Uterus (tissue), 4 donors: Measurements from ENCODE around the gene MAP4K4. TPM values are rescaled to one million over a fixed set of nuclear protein-coding genes. Genes with fewer than 3 reads are reported as not detected.

ENCODE experiments used
- DNase-seq, 2 donors: peaks; one replicate each; pipeline ENCODE4 v3.0.0-alpha.2; 2019 to 2020
- H3K27ac ChIP-seq, 2 donors: fragments of 200-600 bp; sonication (generic); 1 replicate in 1 of 2; 2 replicates in 1 of 2; pipeline ENCODE4 v1.5.1; 2016 to 2018
- H3K27me3 ChIP-seq, 2 donors: fragments of 200-600 bp; sonication (generic); one replicate each; pipeline ENCODE4 v1.5.1; 2018 to 2019; ENCODE audit warnings: control low read depth in 1 of 2
- H3K36me3 ChIP-seq, 2 donors: fragments of 200-600 bp; sonication (generic); one replicate each; pipeline ENCODE4 v1.5.1; 2019; ENCODE audit warnings: control low read depth in 1 of 2
- H3K4me1 ChIP-seq, 2 donors: fragments of 200-600 bp; sonication (generic); one replicate each; pipeline ENCODE4 v1.5.1; 2018 to 2019; ENCODE audit warnings: control low read depth in 1 of 2
- H3K4me3 ChIP-seq, 2 donors: fragments of 200-600 bp; sonication (generic); 1 replicate in 1 of 2; 2 replicates in 1 of 2; pipeline ENCODE4 v1.5.1; 2018 to 2019; ENCODE audit warnings: mild to moderate bottlenecking in 1 of 2
- H3K9me3 ChIP-seq, 2 donors: fragments of 200-600 bp; sonication (generic); one replicate each; pipeline ENCODE4 v1.5.1; 2019; ENCODE audit warnings: control low read depth in 1 of 2
- POLR2A ChIP-seq, 2 donors: fragments of 450-650 bp; IDR thresholded peaks; one replicate each; pipeline ENCODE4 v1.6.1; 2016; ENCODE audit warnings: antibody characterized with exemption in 2 of 2, mild to moderate bottlenecking in 1 of 2, moderate library complexity in 1 of 2
- intact Hi-C: fragments of 100-400 bp; cut with DNase I; formaldehyde crosslinking; loops from one replicate; pipeline ENCODE4 v1.15.1; 2023; ENCODE audit warnings: low total_unique reads
- total RNA-seq, 4 donors: library from RNA; depleted of rRNA in 3 of 4; stranded (reverse); fragments of >200 nt in 3 of 4; gene quantifications; one replicate each; pipeline versions ENCODE4 v1.1.0 to v1.2.4, GENCODE V29; 2014 to 2023
- TF ChIP-seq, protein P1 (sequence below), 4 experiments: fragments of 200-600 bp in 2 of 4; fragments of 450-650 bp in 2 of 4; sonication (generic) in 2 of 4; IDR thresholded peaks; one replicate each; pipeline ENCODE4 v1.5.1; 2016 to 2019; ENCODE audit warnings: antibody characterized with exemption in 4 of 4, mild to moderate bottlenecking in 2 of 4, moderate library complexity in 1 of 4
- donor health status: DM: yes; HTN: yes; CAD: no.

Gene MAP4K4
- total RNA-seq, 4 donors from 2014 or later: 17.9 to 87.2 (median 55.4) TPM

DNA sequence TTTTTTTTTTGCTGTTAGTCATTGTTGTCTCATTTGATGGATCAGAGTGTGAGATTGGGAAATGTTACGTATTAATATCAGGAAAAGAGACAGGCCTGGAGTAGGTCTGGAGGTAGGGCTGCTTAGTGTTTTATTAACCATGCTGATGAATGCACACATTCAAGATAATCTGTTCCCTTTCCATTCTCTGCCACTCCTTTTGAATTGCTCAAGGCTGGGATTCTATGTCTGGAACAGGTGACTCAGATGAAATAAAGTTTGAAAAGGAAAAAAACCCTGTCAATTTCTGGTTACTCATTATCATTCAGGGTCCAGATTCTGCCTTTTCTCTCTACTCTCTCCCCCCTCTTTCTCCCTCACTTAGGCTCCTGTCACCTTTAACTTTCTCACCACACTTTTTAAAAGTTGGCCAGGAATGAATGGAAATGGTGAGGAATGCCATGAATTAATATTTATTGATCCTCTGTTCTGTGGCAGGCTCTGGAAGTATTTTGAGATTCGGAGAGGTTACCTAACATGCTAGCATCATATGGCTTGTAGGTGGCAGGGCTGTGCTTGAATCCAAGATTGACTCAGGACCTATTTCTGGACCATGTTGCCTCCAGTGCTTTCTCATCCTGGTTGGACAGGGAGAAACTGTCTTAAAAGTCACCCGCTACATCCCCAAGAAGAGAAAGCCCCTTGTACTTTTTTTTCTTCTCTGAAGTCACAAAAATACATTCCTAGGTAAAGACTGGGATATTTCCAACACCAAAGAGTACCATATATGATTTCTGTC is 40.2 kb downstream of the MAP4K4 start:
- Histone ChIP-seq H3K9me3 (no peaks in the 10 kb centered on the region), H3K36me3 (no peaks in the 10 kb centered on the region), H3K27me3 (no peaks in the 10 kb centered on the region), H3K4me1 (peaks cover 0 to 8% of the 10 kb centered on the region in 2 donors), H3K27ac (no peak overlapping the region), H3K4me3 (no peak overlapping the region)
- DNase-seq: no peak
- intact Hi-C loops: no loop called here
- TF ChIP-seq, protein P1, sequence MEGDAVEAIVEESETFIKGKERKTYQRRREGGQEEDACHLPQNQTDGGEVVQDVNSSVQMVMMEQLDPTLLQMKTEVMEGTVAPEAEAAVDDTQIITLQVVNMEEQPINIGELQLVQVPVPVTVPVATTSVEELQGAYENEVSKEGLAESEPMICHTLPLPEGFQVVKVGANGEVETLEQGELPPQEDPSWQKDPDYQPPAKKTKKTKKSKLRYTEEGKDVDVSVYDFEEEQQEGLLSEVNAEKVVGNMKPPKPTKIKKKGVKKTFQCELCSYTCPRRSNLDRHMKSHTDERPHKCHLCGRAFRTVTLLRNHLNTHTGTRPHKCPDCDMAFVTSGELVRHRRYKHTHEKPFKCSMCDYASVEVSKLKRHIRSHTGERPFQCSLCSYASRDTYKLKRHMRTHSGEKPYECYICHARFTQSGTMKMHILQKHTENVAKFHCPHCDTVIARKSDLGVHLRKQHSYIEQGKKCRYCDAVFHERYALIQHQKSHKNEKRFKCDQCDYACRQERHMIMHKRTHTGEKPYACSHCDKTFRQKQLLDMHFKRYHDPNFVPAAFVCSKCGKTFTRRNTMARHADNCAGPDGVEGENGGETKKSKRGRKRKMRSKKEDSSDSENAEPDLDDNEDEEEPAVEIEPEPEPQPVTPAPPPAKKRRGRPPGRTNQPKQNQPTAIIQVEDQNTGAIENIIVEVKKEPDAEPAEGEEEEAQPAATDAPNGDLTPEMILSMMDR (IDR thresholded peaks at IDR 0.05): no peak
- TF ChIP-seq POLR2A (IDR thresholded peaks at IDR 0.05): no peak

DNA sequence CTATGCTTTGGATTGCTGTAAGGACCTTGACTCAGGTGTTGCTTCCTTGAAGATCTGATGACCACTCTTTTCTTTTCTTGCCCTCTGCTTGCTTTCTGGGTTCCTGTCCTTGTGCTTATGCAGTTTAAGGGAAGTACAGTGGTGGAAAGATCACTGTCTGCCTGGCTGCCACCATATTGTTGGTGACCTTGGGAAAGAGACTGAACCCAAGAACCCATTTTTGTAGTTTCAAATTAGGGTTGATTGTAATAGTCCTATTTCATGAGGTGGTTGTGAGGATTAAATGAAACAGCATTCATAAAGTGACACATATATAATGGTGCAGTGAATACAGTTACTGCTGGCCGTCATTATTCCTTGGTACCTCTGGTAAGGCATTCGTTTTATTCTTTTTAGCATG is 41.1 kb downstream of the MAP4K4 start:
- peaks cover 0 to 8% of the 10 kb centered on the region in 2 donors for H3K4me1 ChIP-seq

DNA sequence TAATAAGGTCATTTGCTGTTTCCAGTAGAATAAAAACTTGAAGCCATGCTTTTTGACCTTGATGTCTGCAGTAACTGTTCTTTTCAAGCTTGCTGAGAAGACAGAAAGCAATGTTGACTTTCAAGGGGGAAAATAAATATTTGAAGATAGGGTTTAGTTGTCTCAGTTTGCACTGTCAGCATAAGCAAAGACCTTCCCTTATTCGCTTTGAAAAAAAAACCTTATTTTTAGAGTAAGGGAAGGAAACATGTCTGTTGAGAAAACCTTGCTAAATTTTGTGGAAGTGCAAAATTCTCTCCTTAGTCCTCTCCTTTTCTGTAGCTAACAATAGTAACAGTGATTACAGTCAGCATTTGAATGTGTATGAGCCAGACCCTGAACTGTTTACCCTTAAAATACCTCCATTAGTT is 43.1 kb downstream of the MAP4K4 start:
- H3K27ac ChIP-seq: no peak overlapping the region

More for the DNA sequence above, 41.1 kb downstream of the MAP4K4 start:
- TF ChIP-seq, protein P1 (IDR thresholded peaks at IDR 0.05): no peak
- no peak for TF ChIP-seq POLR2A (IDR thresholded peaks at IDR 0.05)
- DNase-seq: no peak
- no peak overlapping the region for H3K27ac ChIP-seq
- no peaks in the 10 kb centered on the region for H3K36me3 ChIP-seq
- no peak overlapping the region for H3K4me3 ChIP-seq
- no peaks in the 10 kb centered on the region for H3K27me3 ChIP-seq
- intact Hi-C loops: no loop called here
- no peaks in the 10 kb centered on the region for H3K9me3 ChIP-seq

DNA sequence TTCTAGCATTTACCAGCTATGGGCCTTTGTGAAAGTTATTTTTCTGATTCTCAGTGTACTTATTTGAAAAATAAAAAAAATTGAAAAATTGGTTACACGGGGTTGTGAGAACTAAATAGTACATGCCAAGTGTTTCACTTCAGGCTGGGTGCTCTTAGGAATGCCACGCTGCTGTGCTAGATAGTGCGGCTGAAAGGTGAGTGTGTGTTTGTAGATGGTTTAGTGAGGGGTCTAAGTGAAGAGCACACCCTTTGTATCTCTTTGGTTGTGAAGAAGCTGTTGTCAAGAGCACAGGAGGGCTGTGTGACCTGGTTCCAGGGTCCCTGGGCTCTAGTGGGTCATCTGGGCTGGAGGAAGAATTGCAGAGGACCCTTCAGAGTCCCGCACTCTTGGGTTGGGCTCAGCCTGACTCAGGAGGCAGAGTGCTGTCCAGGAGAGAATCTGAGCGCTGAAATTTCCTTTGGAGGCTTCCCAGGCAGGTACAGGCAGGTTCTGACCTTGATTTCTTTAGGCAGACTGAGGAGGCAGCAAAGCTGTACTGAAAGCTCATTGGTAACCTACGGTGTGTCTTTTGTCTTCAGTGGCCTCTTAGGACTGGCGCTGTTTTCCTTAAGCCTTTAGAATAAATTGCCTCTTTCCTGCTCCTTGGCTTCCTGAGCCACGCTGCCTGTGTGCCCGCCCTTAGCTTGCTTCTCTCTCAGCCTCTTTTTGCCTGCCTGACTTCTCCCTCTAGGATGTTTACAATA is 44.4 kb downstream of the MAP4K4 start:
- Histone ChIP-seq H3K27ac (peak overlapping the region; percentile 17 to 46), H3K4me1 (peaks cover 0 to 6% of the 10 kb centered on the region in 2 donors), H3K4me3 (no peak overlapping the region), H3K27me3 (no peaks in the 10 kb centered on the region), H3K9me3 (no peaks in the 10 kb centered on the region), H3K36me3 (no peaks in the 10 kb centered on the region)
- intact Hi-C loops: no loop called here
- DNase-seq: no peak
- no peak for TF ChIP-seq POLR2A (IDR thresholded peaks at IDR 0.05)
- TF ChIP-seq, protein P1 (IDR thresholded peaks at IDR 0.05): no peak

More for the DNA sequence above, 43.1 kb downstream of the MAP4K4 start:
- Histone ChIP-seq H3K4me3 (no peak overlapping the region), H3K36me3 (no peaks in the 10 kb centered on the region), H3K4me1 (peaks cover 0 to 6% of the 10 kb centered on the region in 2 donors), H3K9me3 (no peaks in the 10 kb centered on the region), H3K27me3 (no peaks in the 10 kb centered on the region)
- TF ChIP-seq POLR2A (IDR thresholded peaks at IDR 0.05): no peak
- TF ChIP-seq, protein P1 (IDR thresholded peaks at IDR 0.05): no peak
- intact Hi-C loops: no loop called here
- DNase-seq: no peak

DNA sequence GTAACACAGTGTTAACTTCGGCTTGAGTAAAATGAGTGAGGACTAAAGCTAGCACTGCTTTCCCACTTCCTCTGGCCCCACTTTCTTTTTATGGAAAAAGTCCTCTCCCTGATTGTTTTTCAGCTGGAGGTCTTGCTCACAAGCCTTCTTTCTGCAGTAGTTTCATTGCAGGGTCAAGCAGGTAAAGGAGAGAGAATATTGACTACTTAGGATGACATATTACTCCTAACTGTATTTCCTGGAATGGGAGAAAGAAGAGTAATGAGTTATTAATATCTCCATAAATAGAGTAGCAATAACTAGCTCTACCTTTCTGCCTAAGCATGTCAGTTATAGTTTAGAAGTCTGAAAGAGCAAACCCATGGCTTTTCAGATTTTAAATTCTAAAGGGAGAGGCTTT is 45.0 kb downstream of the MAP4K4 start:
- no peak for TF ChIP-seq POLR2A (IDR thresholded peaks at IDR 0.05)
- TF ChIP-seq, protein P1 (IDR thresholded peaks at IDR 0.05): no peak
- Histone ChIP-seq H3K4me1 (peaks cover 0 to 6% of the 10 kb centered on the region in 2 donors), H3K9me3 (no peaks in the 10 kb centered on the region), H3K27ac (peak overlapping the region; percentile 17 to 46), H3K4me3 (no peak overlapping the region), H3K27me3 (no peaks in the 10 kb centered on the region), H3K36me3 (no peaks in the 10 kb centered on the region)
- intact Hi-C loops: no loop called here
- DNase-seq: no peak
